ENCODE data around the gene AQP4. TPM values are rescaled to one million over a fixed set of nuclear protein-coding genes. Genes with fewer than 3 reads are reported as not detected.

Gene AQP4
- total and polyA plus RNA-seq, 2 donors (not counting 3 experiments of a cell fraction or from before 2014, with no cell fraction given): not detected

GRCh38 chr18:26862084-26862483, 3.4 kb downstream of the AQP4 start:
- CTCF ChIA-PET: no interaction called here

More at GRCh38 chr18:26862084-26862483, 3.4 kb downstream of the AQP4 start:
- Histone ChIP-seq H3K9me1 (replicated peaks; ENCODE audit: control insufficient read depth, extremely low read depth, insufficient read depth, low read length) (no peaks in the 10 kb centered on the region), H3K79me2 (ENCODE audit: control insufficient read depth, insufficient read depth, low read length) (no peaks in the 10 kb centered on the region), H4K20me1 (replicated peaks; ENCODE audit: control insufficient read depth, extremely low read depth, insufficient read depth, low read length) (no peaks in the 10 kb centered on the region), H3K9me3 (replicated peaks; ENCODE audit: control insufficient read depth, insufficient read depth, low read length) (no peaks in the 10 kb centered on the region), H3K4me3 (replicated peaks in 1 of 3; ENCODE audit: insufficient read depth in 1 of 3, low read depth in 1 of 3, low read length in 3 of 3) (no peak overlapping the region), H3K9ac (replicated peaks; ENCODE audit: extremely low read depth, insufficient read depth, low read length) (no peak overlapping the region), H3K4me2 (ENCODE audit: insufficient read depth, low read length) (no peak overlapping the region), H3K27ac (ENCODE audit: insufficient read depth, low read depth, low read length) (no peak overlapping the region), H3K27me3 (ENCODE audit: control insufficient read depth in 2 of 2, insufficient read depth in 2 of 2, low read length in 2 of 2) (peaks cover 0 to 2% of the 10 kb centered on the region in 2 experiments), H3K4me1 (ENCODE audit: control insufficient read depth, extremely low read depth, insufficient read depth, low read length) (no peaks in the 10 kb centered on the region), H2AFZ (ENCODE audit: low read depth, low read length) (no peak overlapping the region), H3K36me3 (ENCODE audit: control insufficient read depth in 2 of 2, extremely low read depth in 1 of 2, insufficient read depth in 2 of 2, low read length in 2 of 2) (no peaks in the 10 kb centered on the region)
- POLR2A ChIA-PET: no interaction called here
- no TSS peak for BruUV-seq (replicated peaks)
- intact Hi-C loops (cut with micrococcal nuclease) (no loop called here), dilution Hi-C loops (cut with MboI; ENCODE audit: extremely low pct_ligation_motif_present, low sequenced_read_pairs) (no loop called here)
- DNase-seq (ENCODE audit: low read depth, low spot score) (no peak), FAIRE-seq (no peak)
- TF ChIP-seq EZH2 (IDR thresholded peaks at IDR 0.05; ENCODE audit: borderline replicate concordance, low read depth, low read length, severe bottlenecking): no peak
- no peak for TF ChIP-seq FOS (IDR thresholded peaks at IDR 0.05; ENCODE audit: borderline replicate concordance, insufficient read depth, low read length)
- TF ChIP-seq MAX (IDR thresholded peaks at IDR 0.05; ENCODE audit: insufficient read depth, insufficient read length): no peak
- no peak for TF ChIP-seq CTCF (IDR thresholded peaks at IDR 0.05; ENCODE audit: extremely low read depth in 1 of 2, insufficient read depth in 1 of 2, low read depth in 1 of 2, low read length in 2 of 2)
- no peak for TF ChIP-seq POLR2AphosphoS5 (IDR thresholded peaks at IDR 0.05; ENCODE audit: insufficient read depth, low read depth, low read length)
- no peak for TF ChIP-seq JUN (IDR thresholded peaks at IDR 0.05; ENCODE audit: borderline replicate concordance, insufficient read depth, insufficient read length, low read depth)
- no peak for TF ChIP-seq GATA2 (IDR thresholded peaks at IDR 0.05; ENCODE audit: insufficient read depth, insufficient read length, low read depth, low read length)
- TF ChIP-seq POLR2A (IDR thresholded peaks at IDR 0.05; ENCODE audit: low read depth, low read length): no peak
- TF ChIP-seq MYC (IDR thresholded peaks at IDR 0.05; ENCODE audit: low read depth, low read length): no peak

All from endothelial cell of umbilical vein (primary cell).